HepG2 (cell line): ENCODE data around the gene TMEM144. TPM values are rescaled to one million over a fixed set of nuclear protein-coding genes. Genes with fewer than 3 reads are reported as not detected.

Experiments
- ATAC-seq: fragments of 200-7000 bp; cut with Tn5 transposase; 3 replicates; pipeline ENCODE4 v1.9.1; 2020; ENCODE audit warnings: mild to moderate bottlenecking, moderate library complexity
- BruUV-seq: library from RNA; stranded (reverse); fragments of 400-500 nt; replicated peaks from 2 replicates; lab custom pipeline; 2021; lab: Mats Ljungman, UMichigan
- CTCF ChIA-PET: fragments of 300-600 bp; formaldehyde crosslinking; extraction: SDS; loops from one replicate; lab custom pipeline; 2021; ENCODE audit warnings: low total read pairs, inconsistent platforms, low intra/inter-chr PET ratio; lab: Yijun Ruan, JAX
- POLR2A ChIA-PET: fragments of 350-600 bp; sonication (Branson Sonifier 250); formaldehyde crosslinking; loops from one replicate; lab custom pipeline; 2020; ENCODE audit warnings: antibody characterized with exemption, inconsistent platforms; lab: Yijun Ruan, JAX
- DNase-seq: peaks from one replicate; pipeline ENCODE4 v3.0.0-alpha.2; 2015; ENCODE audit warnings: low spot score
- FAIRE-seq: peaks from 3 replicates; lab custom pipeline; 2011; peaks lifted over from hg19 to GRCh38; lab: Jason Lieb, UNC
- H2AFZ ChIP-seq: one replicate; pipeline ENCODE4 v1.6.1; 2011; ENCODE audit warnings: low read length, inconsistent platforms
- H3K27ac ChIP-seq: fragments of 300-600 bp; 3 replicates; pipeline ENCODE4 v1.8.0; 2011; ENCODE audit warnings: mixed run types, mild to moderate bottlenecking, mixed read lengths, low read length, inconsistent platforms; ENCODE audit not compliant: insufficient read depth; ENCODE audit errors: extremely low read length
- H3K27me3 ChIP-seq, 2 experiments: fragments of 200-600 bp in 1 of 2; 2 replicates in 1 of 2; 3 replicates in 1 of 2; pipeline versions ENCODE4 v1.6.0 to v1.8.0; 2011; ENCODE audit warnings: low read length in 2 of 2, mild to moderate bottlenecking in 2 of 2, moderate library complexity in 2 of 2, inconsistent platforms in 1 of 2; ENCODE audit not compliant: insufficient read depth in 2 of 2, control insufficient read depth in 1 of 2
- H3K36me3 ChIP-seq, 2 experiments: fragments of 200-600 bp in 1 of 2; replicated peaks in 1 of 2; 2 replicates in 1 of 2; 3 replicates in 1 of 2; pipeline versions ENCODE4 v1.5.1 to v1.8.0; 2011; ENCODE audit warnings: low read length in 2 of 2, inconsistent platforms in 1 of 2; ENCODE audit not compliant: insufficient read depth in 2 of 2, control insufficient read depth in 1 of 2
- H3K4me1 ChIP-seq: 2 replicates; pipeline ENCODE4 v1.5.1; 2012; ENCODE audit warnings: low read length, inconsistent platforms; ENCODE audit not compliant: insufficient read depth
- H3K4me2 ChIP-seq: 2 replicates; pipeline ENCODE4 v1.6.0; 2011; ENCODE audit warnings: low read depth, low read length, inconsistent platforms
- H3K4me3 ChIP-seq, 3 experiments: fragments of 200-600 bp in 1 of 3; sonication (generic), shearing (Covaris generic) in 1 of 3; replicated peaks in 1 of 3; 2 replicates each; pipeline ENCODE4 v1.5.1; 2011 to 2016; ENCODE audit warnings: low read length in 3 of 3, inconsistent platforms in 2 of 3, low read depth in 2 of 3, mild to moderate bottlenecking in 2 of 3, control low read depth in 1 of 3, mixed read lengths in 1 of 3; ENCODE audit not compliant: insufficient read depth in 1 of 3
- H3K79me2 ChIP-seq: one replicate; pipeline ENCODE4 v1.6.1; 2011; ENCODE audit warnings: low read length, inconsistent platforms; ENCODE audit not compliant: insufficient read depth
- H3K9ac ChIP-seq: 2 replicates; pipeline ENCODE4 v1.6.0; 2011; ENCODE audit warnings: mild to moderate bottlenecking, low read depth, low read length, inconsistent platforms; ENCODE audit not compliant: insufficient read depth
- H3K9me3 ChIP-seq: 2 replicates; pipeline ENCODE4 v1.5.1; 2012; ENCODE audit warnings: mild to moderate bottlenecking, low read length
- H4K20me1 ChIP-seq: 2 replicates; pipeline ENCODE4 v1.6.0; 2011; ENCODE audit warnings: inconsistent platforms, mild to moderate bottlenecking, low read length, moderate library complexity; ENCODE audit not compliant: insufficient read depth
- CHCHD3 ChIP-seq: sonication (generic); formaldehyde crosslinking; IDR thresholded peaks from 2 replicates; pipeline ENCODE4 v1.8.0; 2022; ENCODE audit warnings: mild to moderate bottlenecking, missing genetic modification reagents, moderate library complexity
- EP300 ChIP-seq, 3 experiments: sonication (generic) in 1 of 3; formaldehyde crosslinking in 1 of 3; IDR thresholded peaks; 2 replicates each; pipeline versions ENCODE4 v1.5.1 to v1.6.1; 2011 to 2020; ENCODE audit warnings: low read depth in 2 of 3, low read length in 2 of 3, borderline replicate concordance in 1 of 3, improper control_type of control experiment in 1 of 3, mild to moderate bottlenecking in 1 of 3, missing genetic modification reagents in 1 of 3, moderate library complexity in 1 of 3
- FOXM1 ChIP-seq: sonication (generic); formaldehyde crosslinking; IDR thresholded peaks from 2 replicates; pipeline ENCODE4 v1.5.0; 2020; ENCODE audit warnings: missing genetic modification reagents
- GTF2F1 ChIP-seq: fragments of 150-350 bp; IDR thresholded peaks from 2 replicates; pipeline ENCODE4 v1.6.1; 2014; ENCODE audit warnings: low read length
- HOXA5 ChIP-seq: sonication (generic); formaldehyde crosslinking; IDR thresholded peaks from 2 replicates; pipeline ENCODE4 v1.4.0; 2020; ENCODE audit warnings: missing genetic modification reagents
- KAT7 ChIP-seq: IDR thresholded peaks from 2 replicates; pipeline ENCODE4 v1.6.1; 2018; ENCODE audit warnings: borderline replicate concordance, missing compliant biosample characterization
- PHB2 ChIP-seq: fragments of 450-650 bp; IDR thresholded peaks from 2 replicates; pipeline ENCODE4 v1.6.1; 2018; ENCODE audit not compliant: partially characterized antibody
- RELA ChIP-seq: sonication (generic); formaldehyde crosslinking; IDR thresholded peaks from 2 replicates; pipeline ENCODE4 v1.4.0; 2020; ENCODE audit warnings: missing genetic modification reagents
- SALL2 ChIP-seq: sonication (generic); formaldehyde crosslinking; IDR thresholded peaks from 2 replicates; pipeline ENCODE4 v1.8.1; 2023; ENCODE audit warnings: mild to moderate bottlenecking, missing genetic modification reagents, inconsistent platforms
- THYN1 ChIP-seq: sonication (generic); formaldehyde crosslinking; IDR thresholded peaks from 2 replicates; pipeline ENCODE4 v1.8.1; 2023; ENCODE audit warnings: low read depth, mild to moderate bottlenecking, moderate library complexity, missing genetic modification reagents, borderline replicate concordance
- WIZ ChIP-seq: sonication (generic); formaldehyde crosslinking; IDR thresholded peaks from 2 replicates; pipeline ENCODE4 v1.5.1; 2020; ENCODE audit warnings: mild to moderate bottlenecking, missing genetic modification reagents
- ZBTB20 ChIP-seq: sonication (generic); formaldehyde crosslinking; IDR thresholded peaks from 2 replicates; pipeline ENCODE4 v1.8.1; 2023; ENCODE audit warnings: missing genetic modification reagents, low read depth, mild to moderate bottlenecking, borderline replicate concordance
- ZFY ChIP-seq: sonication (generic); formaldehyde crosslinking; IDR thresholded peaks from 2 replicates; pipeline ENCODE4 v1.4.0; 2020; ENCODE audit warnings: missing genetic modification reagents
- ZNF446 ChIP-seq: sonication (generic); formaldehyde crosslinking; IDR thresholded peaks from 2 replicates; pipeline ENCODE4 v1.5.0; 2020; ENCODE audit warnings: mild to moderate bottlenecking, missing genetic modification reagents
- ZNF576 ChIP-seq: sonication (generic); formaldehyde crosslinking; IDR thresholded peaks from 2 replicates; pipeline ENCODE4 v1.4.0; 2020; ENCODE audit warnings: mild to moderate bottlenecking, missing genetic modification reagents
- ZNF83 ChIP-seq: sonication (generic); formaldehyde crosslinking; IDR thresholded peaks from 2 replicates; pipeline ENCODE4 v1.4.0; 2020; ENCODE audit warnings: missing genetic modification reagents, mild to moderate bottlenecking, borderline replicate concordance
- ZSCAN21 ChIP-seq: sonication (generic); formaldehyde crosslinking; IDR thresholded peaks from 2 replicates; pipeline ENCODE4 v1.8.0; 2022; ENCODE audit warnings: mild to moderate bottlenecking, missing genetic modification reagents, moderate library complexity, borderline replicate concordance
- WGBS: methylation state at CpG from one replicate; pipeline ENCODE4 v1.1.6; 2017; ENCODE audit warnings: low lambda C conversion rate; 5-methylcytosine and 5-hydroxymethylcytosine counted together
- in situ Hi-C: cut with HindIII; loops from 2 replicates; pipeline ENCODE4 v1.10.0; 2017; ENCODE audit warnings: low pct_unique_long_range_greater_than_20kb; ENCODE audit not compliant: extremely low pct_ligation_motif_present
- intact Hi-C: fragments of 100-400 bp; cut with micrococcal nuclease; formaldehyde crosslinking; loops from one replicate; pipeline ENCODE4 v1.10.0; 2022; ENCODE audit not compliant: unreplicated experiment
- polyA plus RNA-seq, 8 experiments: library from polyadenylated mRNA; depleted of rRNA in 3 of 8; stranded (reverse) in 7 of 8; unstranded in 1 of 8; fragments of >200 nt; fragmentation: Illumina TruSeq in 4 of 8; extraction: Trizol in 4 of 8; gene quantifications; 2 replicates each; pipeline versions ENCODE4 v1.2.1 to v1.2.3, GENCODE V29; 2011 to 2016; ENCODE audit warnings: low read depth in 4 of 8, missing spikeins in 1 of 8, mixed read lengths in 1 of 8; ENCODE audit not compliant: insufficient read depth in 1 of 8
- total RNA-seq, 5 experiments: library from RNA; depleted of rRNA; stranded (reverse); fragments of >200 nt; fragmentation: Illumina TruSeq; extraction: Trizol; gene quantifications; 2 replicates each; pipeline ENCODE4 v1.2.3, GENCODE V29; 2016; ENCODE audit warnings: low read depth in 1 of 5
- TF ChIP-seq, protein P1 (sequence below): sonication (generic); formaldehyde crosslinking; IDR thresholded peaks from 2 replicates; pipeline ENCODE4 v1.8.1; 2023; ENCODE audit warnings: mild to moderate bottlenecking, missing genetic modification reagents

TMEM144 gene
- total and polyA plus RNA-seq, 2 of the 13 experiments (the other 11 are each of a cell fraction or from before 2014, with no cell fraction given) = 10.9 to 12.3 TPM

- no peak for FAIRE-seq
- ChIA-PET CTCF (no interaction called here), POLR2A (no interaction called here)
- intact Hi-C loops (no loop called here), in situ Hi-C loops (no loop called here)
- TF ChIP-seq CHCHD3 (CRISPR knock-in tag) (no peak), SALL2 (CRISPR knock-in tag) (no peak), KAT7 (CRISPR knock-in tag) (no peak), ZBTB20 (no peak), HOXA5 (CRISPR knock-in tag) (no peak), ZNF83 (CRISPR knock-in tag) (no peak), THYN1 (no peak), RELA (CRISPR knock-in tag) (no peak), ZNF446 (CRISPR knock-in tag) (no peak), PHB2 (no peak), GTF2F1 (no peak), ZFY (CRISPR knock-in tag) (no peak), ZNF576 (no peak), FOXM1 (CRISPR knock-in tag) (no peak), EP300 (IDR thresholded peaks at IDR 0.05; ENCODE audit: low read depth in 2 of 2, low read length in 2 of 2) (no peak), EP300 (CRISPR knock-in tag; IDR thresholded peaks at IDR 0.05; ENCODE audit: borderline replicate concordance) (no peak), WIZ (CRISPR knock-in tag) (no peak), ZSCAN21 (CRISPR knock-in tag) (no peak)
- TF ChIP-seq, protein P1, sequence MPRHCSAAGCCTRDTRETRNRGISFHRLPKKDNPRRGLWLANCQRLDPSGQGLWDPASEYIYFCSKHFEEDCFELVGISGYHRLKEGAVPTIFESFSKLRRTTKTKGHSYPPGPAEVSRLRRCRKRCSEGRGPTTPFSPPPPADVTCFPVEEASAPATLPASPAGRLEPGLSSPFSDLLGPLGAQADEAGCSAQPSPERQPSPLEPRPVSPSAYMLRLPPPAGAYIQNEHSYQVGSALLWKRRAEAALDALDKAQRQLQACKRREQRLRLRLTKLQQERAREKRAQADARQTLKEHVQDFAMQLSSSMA (CRISPR knock-in tag) = no peak
- no peaks in the 10 kb centered on the region for H4K20me1 ChIP-seq
- 98% methylated on average over 4 of the region's 4 CpGs for WGBS
- H3K27ac ChIP-seq = no peak overlapping the region
- H3K79me2 ChIP-seq = no peaks in the 10 kb centered on the region
- no peak overlapping the region for H3K4me2 ChIP-seq
- no peak overlapping the region for H3K4me3 ChIP-seq
- DNase-seq = no peak
- H3K4me1 ChIP-seq = no peaks in the 10 kb centered on the region
- peaks cover 0 to 18% of the 10 kb centered on the region in 2 experiments; a peak in 2 of 5 replicates for H3K36me3 ChIP-seq
- no peak for ATAC-seq
- no peak overlapping the region for H2AFZ ChIP-seq
- H3K27me3 ChIP-seq = no peaks in the 10 kb centered on the region
- no peak overlapping the region for H3K9ac ChIP-seq
- BruUV-seq = no TSS peak
- no peaks in the 10 kb centered on the region for H3K9me3 ChIP-seq
Observed at GRCh38 chr4:158234671-158235070, 24.4 kb downstream of the TMEM144 start.
